GM12878 (cell line): Measurements from ENCODE around the gene SCAF8.
"Not testable (repeated sequence)": the region's sequence is repeated elsewhere in the genome, so short reads cannot be mapped to it uniquely, and the experiment has no call there.

Experiments used
- EP300 ChIP-seq, 2 experiments: fragments of 150-350 bp in 1 of 2; IDR thresholded peaks; 2 replicates each; pipeline ENCODE4 v1.6.1; 2011 to 2012; ENCODE audit warnings: low read depth in 2 of 2, low read length in 2 of 2, borderline replicate concordance in 1 of 2, improper control_type of control experiment in 1 of 2, inconsistent platforms in 1 of 2; ENCODE audit not compliant: control insufficient read depth in 1 of 2
- EZH2 ChIP-seq: IDR thresholded peaks from 2 replicates; pipeline ENCODE4 v1.6.1; 2012; ENCODE audit warnings: low read depth, mild to moderate bottlenecking, control low read depth, inconsistent platforms, low read length, borderline replicate concordance; ENCODE audit not compliant: control insufficient read depth
- HDAC2 ChIP-seq: fragments of 200-600 bp; sonication (generic); IDR thresholded peaks from 2 replicates; pipeline ENCODE4 v1.6.1; 2017
- JUND ChIP-seq: IDR thresholded peaks from 2 replicates; pipeline ENCODE4 v1.6.1; 2012; ENCODE audit warnings: low read depth, mild to moderate bottlenecking, low read length, improper control_type of control experiment, moderate library complexity
- NFXL1 ChIP-seq: fragments of 450-650 bp; IDR thresholded peaks from 2 replicates; pipeline ENCODE4 v1.6.1; 2017; ENCODE audit warnings: antibody characterized with exemption, mild to moderate bottlenecking, borderline replicate concordance
- NR2C1 ChIP-seq: fragments of 450-650 bp; IDR thresholded peaks from 2 replicates; pipeline ENCODE4 v1.6.1; 2017; ENCODE audit warnings: antibody characterized with exemption, mild to moderate bottlenecking, moderate library complexity
- POLR2A ChIP-seq: IDR thresholded peaks from 2 replicates; pipeline ENCODE4 v1.6.1; 2011; ENCODE audit warnings: low read depth, mild to moderate bottlenecking, low read length
- RAD51 ChIP-seq: fragments of 450-650 bp; IDR thresholded peaks from 2 replicates; pipeline ENCODE4 v1.6.1; 2016; ENCODE audit warnings: moderate library complexity, mild to moderate bottlenecking, inconsistent platforms
- RUNX3 ChIP-seq: IDR thresholded peaks from 2 replicates; pipeline ENCODE4 v1.6.1; 2012; ENCODE audit warnings: low read length, inconsistent platforms
- SIN3A ChIP-seq: IDR thresholded peaks from 2 replicates; pipeline ENCODE4 v1.6.1; 2012; ENCODE audit warnings: low read depth, low read length, improper control_type of control experiment
- ZNF274 ChIP-seq: IDR thresholded peaks from one replicate; pipeline ENCODE4 v1.8.0; 2011; ENCODE audit not compliant: insufficient read length, insufficient read depth
- TF ChIP-seq, protein P1 (sequence below), 3 experiments: IDR thresholded peaks in 2 of 3; conservative IDR thresholded peaks in 1 of 3; 2 replicates each; pipeline ENCODE4 v1.5.1; 2011; ENCODE audit warnings: low read depth in 3 of 3, low read length in 3 of 3, mild to moderate bottlenecking in 3 of 3, control low read depth in 2 of 3, moderate library complexity in 2 of 3, inconsistent platforms in 1 of 3, mixed read lengths in 1 of 3; ENCODE audit not compliant: control insufficient read depth in 2 of 3, insufficient read depth in 1 of 3; ENCODE audit errors: extremely low read depth in 1 of 3
- TF ChIP-seq, protein P2 (sequence below): fragments of 450-650 bp; IDR thresholded peaks from 2 replicates; pipeline ENCODE4 v1.6.1; 2017; ENCODE audit warnings: mild to moderate bottlenecking, low read depth, inconsistent platforms; ENCODE audit not compliant: poor library complexity, severe bottlenecking
- TF ChIP-seq, protein P3 (sequence below): fragments of 450-650 bp; IDR thresholded peaks from 2 replicates; pipeline ENCODE4 v1.6.1; 2016; ENCODE audit warnings: mild to moderate bottlenecking

DNA sequence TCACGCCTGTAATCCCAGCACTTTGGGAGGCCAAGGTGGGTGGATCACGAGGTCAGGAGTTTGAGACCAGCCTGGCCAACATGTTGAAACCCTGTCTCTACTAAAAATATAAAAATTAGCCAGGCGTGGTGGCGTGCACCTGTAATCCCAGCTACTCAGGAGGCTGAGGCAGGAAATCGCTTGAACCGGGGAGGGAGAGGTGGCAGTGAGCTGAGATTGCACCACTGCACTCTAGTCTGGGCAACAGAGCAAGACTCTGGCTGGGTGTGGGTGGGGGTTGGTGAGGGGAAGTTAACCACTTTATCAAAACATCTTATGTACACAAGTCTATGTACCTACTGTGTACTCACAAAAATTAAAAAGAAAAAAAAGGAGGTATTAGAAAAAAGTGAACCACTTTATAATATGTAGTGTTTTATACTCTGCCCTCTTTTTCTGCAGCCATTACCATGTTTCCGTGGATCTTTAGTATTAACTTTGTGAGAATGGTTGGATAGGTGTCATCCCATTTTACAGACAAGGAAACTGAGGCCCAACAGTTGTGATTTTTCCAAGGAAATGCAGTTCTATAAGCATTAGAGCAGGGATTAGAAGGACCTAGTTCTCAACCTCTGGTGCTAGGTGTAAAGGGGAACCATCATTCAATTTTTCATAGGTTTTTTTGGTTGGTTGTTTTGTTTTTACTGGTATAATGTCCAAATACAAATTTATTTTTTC lies 11.0 kb downstream of the SCAF8 start:
- not testable (repeated sequence) for TF ChIP-seq JUND; POLR2A; NFXL1; RAD51; EP300 (IDR thresholded peaks at IDR 0.05; ENCODE audit: borderline replicate concordance in 1 of 2, control insufficient read depth in 1 of 2, low read depth in 2 of 2, low read length in 2 of 2); RUNX3; NR2C1; HDAC2; EZH2; ZNF274; SIN3A
- TF ChIP-seq, protein P1, sequence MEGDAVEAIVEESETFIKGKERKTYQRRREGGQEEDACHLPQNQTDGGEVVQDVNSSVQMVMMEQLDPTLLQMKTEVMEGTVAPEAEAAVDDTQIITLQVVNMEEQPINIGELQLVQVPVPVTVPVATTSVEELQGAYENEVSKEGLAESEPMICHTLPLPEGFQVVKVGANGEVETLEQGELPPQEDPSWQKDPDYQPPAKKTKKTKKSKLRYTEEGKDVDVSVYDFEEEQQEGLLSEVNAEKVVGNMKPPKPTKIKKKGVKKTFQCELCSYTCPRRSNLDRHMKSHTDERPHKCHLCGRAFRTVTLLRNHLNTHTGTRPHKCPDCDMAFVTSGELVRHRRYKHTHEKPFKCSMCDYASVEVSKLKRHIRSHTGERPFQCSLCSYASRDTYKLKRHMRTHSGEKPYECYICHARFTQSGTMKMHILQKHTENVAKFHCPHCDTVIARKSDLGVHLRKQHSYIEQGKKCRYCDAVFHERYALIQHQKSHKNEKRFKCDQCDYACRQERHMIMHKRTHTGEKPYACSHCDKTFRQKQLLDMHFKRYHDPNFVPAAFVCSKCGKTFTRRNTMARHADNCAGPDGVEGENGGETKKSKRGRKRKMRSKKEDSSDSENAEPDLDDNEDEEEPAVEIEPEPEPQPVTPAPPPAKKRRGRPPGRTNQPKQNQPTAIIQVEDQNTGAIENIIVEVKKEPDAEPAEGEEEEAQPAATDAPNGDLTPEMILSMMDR (IDR thresholded peaks at IDR 0.05 in 2 of 3, conservative IDR thresholded peaks at IDR 0.05 in 1 of 3; ENCODE audit: control insufficient read depth in 2 of 3, extremely low read depth in 1 of 3, insufficient read depth in 1 of 3, low read depth in 3 of 3, low read length in 3 of 3): not testable (repeated sequence)
- TF ChIP-seq, protein P2, sequence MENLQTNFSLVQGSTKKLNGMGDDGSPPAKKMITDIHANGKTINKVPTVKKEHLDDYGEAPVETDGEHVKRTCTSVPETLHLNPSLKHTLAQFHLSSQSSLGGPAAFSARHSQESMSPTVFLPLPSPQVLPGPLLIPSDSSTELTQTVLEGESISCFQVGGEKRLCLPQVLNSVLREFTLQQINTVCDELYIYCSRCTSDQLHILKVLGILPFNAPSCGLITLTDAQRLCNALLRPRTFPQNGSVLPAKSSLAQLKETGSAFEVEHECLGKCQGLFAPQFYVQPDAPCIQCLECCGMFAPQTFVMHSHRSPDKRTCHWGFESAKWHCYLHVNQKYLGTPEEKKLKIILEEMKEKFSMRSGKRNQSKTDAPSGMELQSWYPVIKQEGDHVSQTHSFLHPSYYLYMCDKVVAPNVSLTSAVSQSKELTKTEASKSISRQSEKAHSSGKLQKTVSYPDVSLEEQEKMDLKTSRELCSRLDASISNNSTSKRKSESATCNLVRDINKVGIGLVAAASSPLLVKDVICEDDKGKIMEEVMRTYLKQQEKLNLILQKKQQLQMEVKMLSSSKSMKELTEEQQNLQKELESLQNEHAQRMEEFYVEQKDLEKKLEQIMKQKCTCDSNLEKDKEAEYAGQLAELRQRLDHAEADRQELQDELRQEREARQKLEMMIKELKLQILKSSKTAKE: not testable (repeated sequence)
- TF ChIP-seq, protein P3, sequence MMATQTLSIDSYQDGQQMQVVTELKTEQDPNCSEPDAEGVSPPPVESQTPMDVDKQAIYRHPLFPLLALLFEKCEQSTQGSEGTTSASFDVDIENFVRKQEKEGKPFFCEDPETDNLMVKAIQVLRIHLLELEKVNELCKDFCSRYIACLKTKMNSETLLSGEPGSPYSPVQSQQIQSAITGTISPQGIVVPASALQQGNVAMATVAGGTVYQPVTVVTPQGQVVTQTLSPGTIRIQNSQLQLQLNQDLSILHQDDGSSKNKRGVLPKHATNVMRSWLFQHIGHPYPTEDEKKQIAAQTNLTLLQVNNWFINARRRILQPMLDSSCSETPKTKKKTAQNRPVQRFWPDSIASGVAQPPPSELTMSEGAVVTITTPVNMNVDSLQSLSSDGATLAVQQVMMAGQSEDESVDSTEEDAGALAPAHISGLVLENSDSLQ: not testable (repeated sequence)
